ENCODE measurements around the gene NOCT. TPM values are rescaled to one million over a fixed set of nuclear protein-coding genes. Genes with fewer than 3 reads are reported as not detected.

NOCT gene
- total and polyA plus RNA-seq, 2 of the 8 experiments (the other 6 are each of a cell fraction or from before 2014, with no cell fraction given), result 10.4 to 45.5 TPM

DNA sequence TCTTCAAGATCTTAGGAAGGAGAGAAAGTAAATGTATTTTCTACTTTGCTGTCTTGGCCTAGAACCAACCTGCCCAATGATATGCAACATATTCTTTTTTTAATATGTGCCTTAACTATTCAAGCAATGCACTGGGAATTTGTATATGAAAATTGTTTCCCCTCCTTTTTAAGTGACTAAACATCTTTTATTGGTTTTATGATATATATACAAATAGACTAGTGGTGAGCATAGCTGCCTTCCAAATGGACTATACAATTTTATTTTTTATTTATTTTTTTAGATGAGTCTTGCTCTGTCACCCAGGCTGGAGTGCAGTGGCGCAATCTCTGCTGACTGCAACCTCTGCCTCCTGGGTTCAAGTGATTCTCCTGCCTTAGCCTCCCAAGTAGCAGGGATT lies 10.3 kb downstream of the NOCT start:
- FAIRE-seq (no peak), DNase-seq (ENCODE audit: low read depth in 1 of 2, low spot score in 2 of 2) (no peak)
- Histone ChIP-seq H3K56ac (replicated peaks; ENCODE audit: insufficient read length, low read depth, low read length) (no peak overlapping the region), H2BK5ac (ENCODE audit: low read depth, low read length) (no peak overlapping the region), H3K14ac (ENCODE audit: insufficient read length) (no peak overlapping the region), H4K5ac (ENCODE audit: insufficient read length, low read depth, low read length) (no peak overlapping the region), H4K20me1 (replicated peaks in 1 of 2; ENCODE audit: control insufficient read depth in 1 of 2, insufficient read depth in 2 of 2, low read length in 2 of 2) (peaks cover 16 to 23% of the 10 kb centered on the region in 2 experiments), H3K4ac (replicated peaks; ENCODE audit: insufficient read length, low read depth, low read length) (no peak overlapping the region), H3K9me3 (ENCODE audit: insufficient read depth in 2 of 2, low read depth in 1 of 2, low read length in 1 of 2) (no peaks in the 10 kb centered on the region), H4K91ac (replicated peaks; ENCODE audit: insufficient read length, low read length) (no peak overlapping the region), H2BK12ac (ENCODE audit: low read depth, low read length) (no peak overlapping the region), H3K4me3 (ENCODE audit: extremely low read depth in 1 of 4, insufficient read depth in 2 of 4, low read depth in 3 of 4, low read length in 4 of 4) (no peak overlapping the region), H2BK120ac (replicated peaks; ENCODE audit: low read depth, low read length) (no peak overlapping the region), H3K23me2 (ENCODE audit: low read depth, low read length) (no peaks in the 10 kb centered on the region), H3K4me2 (ENCODE audit: insufficient read depth in 1 of 2, low read depth in 2 of 2, low read length in 2 of 2) (no peak overlapping the region), H3K9ac (replicated peaks in 1 of 4; ENCODE audit: extremely low read depth in 1 of 4, low read depth in 3 of 4, low read length in 3 of 4) (no peak overlapping the region), H2BK15ac (ENCODE audit: low read length) (no peak overlapping the region), H2BK20ac (ENCODE audit: low read length) (no peak overlapping the region), H3K27me3 (replicated peaks in 1 of 4; ENCODE audit: control insufficient read depth in 3 of 4, extremely low read depth in 1 of 4, insufficient read depth in 3 of 4, low read length in 3 of 4) (no peaks in the 10 kb centered on the region), H3K23ac (ENCODE audit: insufficient read length) (no peak overlapping the region), H3K79me1 (ENCODE audit: low read depth, low read length) (peaks cover 3% of the 10 kb centered on the region), H3K18ac (ENCODE audit: extremely low read depth, low read length) (no peak overlapping the region), H3K4me1 (replicated peaks in 1 of 4; ENCODE audit: control insufficient read depth in 3 of 4, insufficient read depth in 4 of 4, low read length in 3 of 4) (peaks cover 1 to 13% (median 8%) of the 10 kb centered on the region in 4 experiments; a peak in 5 of 7 replicates), H2AFZ (ENCODE audit: low read length) (no peak overlapping the region), H3K36me3 (ENCODE audit: control insufficient read depth in 2 of 4, insufficient read depth in 4 of 4, low read length in 3 of 4) (no peaks in the 10 kb centered on the region; a peak in 2 of 8 replicates), H3K27ac (ENCODE audit: low read depth, low read length) (no peak overlapping the region), H2AK5ac (ENCODE audit: low read depth, low read length) (no peak overlapping the region), H4K8ac (ENCODE audit: extremely low read depth, insufficient read depth, low read length) (no peak overlapping the region), H3K79me2 (ENCODE audit: control insufficient read depth in 1 of 2, insufficient read depth in 2 of 2, low read length in 2 of 2) (peaks cover 38 to 95% of the 10 kb centered on the region in 2 experiments)
- CTCF ChIA-PET (ENCODE audit: partially characterized antibody), result no interaction called here
- WGBS, 2 experiments (ENCODE audit: extremely low coverage in 1 of 2, insufficient coverage in 1 of 2, insufficient read length in 1 of 2, insufficient replicate concordance in 2 of 2, low coverage in 1 of 2, low lambda C conversion rate in 2 of 2, missing lambda C conversion rate in 1 of 2), result 100% methylated on average over 1 of the region's 1 CpG; no CpG with 5 or more reads in 1 of the 2 experiments
- POLR2A ChIA-PET (ENCODE audit: partially characterized antibody), result interaction anchor here (1.0 to 3.4 kb wide), 2 partner anchors 9 to 11 kb away, joined by 3 to 20 read pairs; partner anchors contain the start of gene NOCT
- TF ChIP-seq, protein P1, sequence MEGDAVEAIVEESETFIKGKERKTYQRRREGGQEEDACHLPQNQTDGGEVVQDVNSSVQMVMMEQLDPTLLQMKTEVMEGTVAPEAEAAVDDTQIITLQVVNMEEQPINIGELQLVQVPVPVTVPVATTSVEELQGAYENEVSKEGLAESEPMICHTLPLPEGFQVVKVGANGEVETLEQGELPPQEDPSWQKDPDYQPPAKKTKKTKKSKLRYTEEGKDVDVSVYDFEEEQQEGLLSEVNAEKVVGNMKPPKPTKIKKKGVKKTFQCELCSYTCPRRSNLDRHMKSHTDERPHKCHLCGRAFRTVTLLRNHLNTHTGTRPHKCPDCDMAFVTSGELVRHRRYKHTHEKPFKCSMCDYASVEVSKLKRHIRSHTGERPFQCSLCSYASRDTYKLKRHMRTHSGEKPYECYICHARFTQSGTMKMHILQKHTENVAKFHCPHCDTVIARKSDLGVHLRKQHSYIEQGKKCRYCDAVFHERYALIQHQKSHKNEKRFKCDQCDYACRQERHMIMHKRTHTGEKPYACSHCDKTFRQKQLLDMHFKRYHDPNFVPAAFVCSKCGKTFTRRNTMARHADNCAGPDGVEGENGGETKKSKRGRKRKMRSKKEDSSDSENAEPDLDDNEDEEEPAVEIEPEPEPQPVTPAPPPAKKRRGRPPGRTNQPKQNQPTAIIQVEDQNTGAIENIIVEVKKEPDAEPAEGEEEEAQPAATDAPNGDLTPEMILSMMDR (IDR thresholded peaks at IDR 0.05; ENCODE audit: control extremely low read depth in 1 of 3, insufficient read depth in 1 of 3, low read depth in 1 of 3, low read length in 3 of 3), result no peak
- no peak for TF ChIP-seq ATF3 (IDR thresholded peaks at IDR 0.05; ENCODE audit: insufficient read depth, low read depth, low read length)
- no peak for TF ChIP-seq JUND (IDR thresholded peaks at IDR 0.05; ENCODE audit: low read length)
- TF ChIP-seq TCF12 (IDR thresholded peaks at IDR 0.05; ENCODE audit: low read depth, low read length), result no peak
- no peak for TF ChIP-seq SIN3A (conservative IDR thresholded peaks at IDR 0.05 in 1 of 2, IDR thresholded peaks at IDR 0.05 in 1 of 2; ENCODE audit: low read depth in 1 of 2, low read length in 2 of 2)
- no peak for TF ChIP-seq JUN (IDR thresholded peaks at IDR 0.05; ENCODE audit: low read depth, low read length)
- TF ChIP-seq RAD21 (IDR thresholded peaks at IDR 0.05 in 1 of 2, conservative IDR thresholded peaks at IDR 0.05 in 1 of 2; ENCODE audit: low read depth in 2 of 2, low read length in 2 of 2), result no peak
- no peak for TF ChIP-seq GABPA (IDR thresholded peaks at IDR 0.05; ENCODE audit: borderline replicate concordance, insufficient read depth, low read length)
- TF ChIP-seq NANOG (IDR thresholded peaks at IDR 0.05; ENCODE audit: insufficient read depth, low read depth, low read length, poor library complexity, severe bottlenecking), result no peak
- TF ChIP-seq TEAD4 (IDR thresholded peaks at IDR 0.05; ENCODE audit: low read depth, low read length), result no peak

Measured in H1 (cell line).